Natural killer cell (primary cell): ENCODE results near the gene GALNT17. TPM values are rescaled to one million over a fixed set of nuclear protein-coding genes. Genes with fewer than 3 reads are reported as not detected.

Source experiments
- ATAC-seq, 3 donors: fragments of 150-1000 bp in 2 of 3; fragments of 200-7000 bp in 1 of 3; cut with Tn5 transposase; 1 replicate in 1 of 3; 2 replicates in 2 of 3; pipeline ENCODE4 v1.10.0; 2021; ENCODE audit warnings: mild to moderate bottlenecking in 2 of 3, moderate library complexity in 2 of 3
- DNase-seq, 2 donors: peaks; one replicate each; pipeline versions ENCODE4 v3.0.0 to v3.0.0-alpha.2; 2013 to 2021; ENCODE audit warnings: mixed read lengths in 1 of 2
- H3K27ac ChIP-seq: one replicate; pipeline ENCODE4 v1.5.1; 2013; ENCODE audit warnings: mild to moderate bottlenecking, low read length
- H3K27me3 ChIP-seq: one replicate; pipeline ENCODE4 v1.6.1; 2013; ENCODE audit warnings: low read length; ENCODE audit not compliant: control insufficient read depth, insufficient read depth
- H3K36me3 ChIP-seq: one replicate; pipeline ENCODE4 v1.6.1; 2013; ENCODE audit warnings: low read length; ENCODE audit not compliant: control insufficient read depth, insufficient read depth
- H3K4me1 ChIP-seq: one replicate; pipeline ENCODE4 v1.6.1; 2013; ENCODE audit warnings: low read length; ENCODE audit not compliant: control insufficient read depth, insufficient read depth
- H3K4me3 ChIP-seq: one replicate; pipeline ENCODE4 v1.5.1; 2013; ENCODE audit warnings: low read length
- H3K9me3 ChIP-seq: one replicate; pipeline ENCODE4 v1.6.1; 2013; ENCODE audit warnings: low read length; ENCODE audit not compliant: control insufficient read depth, insufficient read depth
- H3K27ac Mint-ChIP-seq, 2 donors: one replicate each; pipeline ENCODE4 v1.8.0; 2022; ENCODE audit warnings: mild to moderate bottlenecking in 2 of 2, mixed read lengths in 2 of 2, moderate library complexity in 1 of 2
- H3K27me3 Mint-ChIP-seq, 2 donors: one replicate each; pipeline ENCODE4 v1.8.0; 2022; ENCODE audit warnings: low read depth in 2 of 2, mixed read lengths in 2 of 2
- H3K36me3 Mint-ChIP-seq: one replicate; pipeline ENCODE4 v1.8.0; 2022; ENCODE audit warnings: mixed read lengths
- H3K4me1 Mint-ChIP-seq, 2 donors: one replicate each; pipeline ENCODE4 v1.8.0; 2022; ENCODE audit warnings: mixed read lengths in 2 of 2
- H3K4me3 Mint-ChIP-seq: one replicate; pipeline ENCODE4 v1.8.0; 2022; ENCODE audit warnings: mild to moderate bottlenecking, moderate library complexity, mixed read lengths
- H3K9me3 Mint-ChIP-seq, 2 donors: one replicate each; pipeline ENCODE4 v1.8.0; 2022; ENCODE audit warnings: mixed read lengths in 2 of 2
- CTCF ChIP-seq: fragments of 200-600 bp; IDR thresholded peaks from one replicate; pipeline ENCODE4 v1.8.0; 2022; ENCODE audit warnings: antibody characterized with exemption
- whole genome bisulfite sequencing: methylation state at CpG from one replicate; pipeline ENCODE4 v1.1.7; 2013; ENCODE audit warnings: missing lambda C conversion rate; ENCODE audit not compliant: insufficient coverage; 5-methylcytosine and 5-hydroxymethylcytosine counted together
- intact Hi-C: fragments of 100-400 bp; cut with micrococcal nuclease; formaldehyde crosslinking; loops from one replicate; pipeline ENCODE4 v1.14.2; 2022
- total RNA-seq, 4 donors: library from RNA; stranded (reverse); fragments of 120-200 nt in 1 of 4; gene quantifications; one replicate each; pipeline versions ENCODE4 v1.2.3 to v1.2.4, GENCODE V29; 2013 to 2022

Gene GALNT17
- total RNA-seq, 3 donors from 2014 or later (not counting 1 experiment from before 2014, with no cell fraction given) = not detected

- Histone ChIP-seq H3K36me3 (no peaks in the 10 kb centered on the region), H3K4me1 (no peaks in the 10 kb centered on the region), H3K4me3 (no peak overlapping the region), H3K27ac (no peak overlapping the region), H3K9me3 (no peaks in the 10 kb centered on the region), H3K27me3 (no peaks in the 10 kb centered on the region)
- H3K36me3 Mint-ChIP-seq = no peaks in the 10 kb centered on the region
- intact Hi-C loops = no loop called here
- ATAC-seq = no peak
- no peaks in the 10 kb centered on the region for H3K4me1 Mint-ChIP-seq
- WGBS = no CpG with 5 or more reads among the region's 1 CpG
- no peaks in the 10 kb centered on the region for H3K27me3 Mint-ChIP-seq
- no peak overlapping the region for H3K4me3 Mint-ChIP-seq
- DNase-seq = no peak
- H3K27ac Mint-ChIP-seq = no peak overlapping the region
- TF ChIP-seq CTCF = no peak
- peaks cover 0 to 3% of the 10 kb centered on the region in 2 donors for H3K9me3 Mint-ChIP-seq
Observed at GRCh38 chr7:71668572-71668971, 536.6 kb downstream of the GALNT17 start.

GRCh38 chr7:71679480-71679879 is 547.5 kb downstream of the GALNT17 start:
- intact Hi-C loops = no loop called here
- H3K9me3 ChIP-seq = peaks cover 3% of the 10 kb centered on the region
- Mint-ChIP-seq H3K36me3 (no peaks in the 10 kb centered on the region), H3K27ac (no peak overlapping the region), H3K4me3 (no peak overlapping the region), H3K9me3 (peaks cover 0 to 5% of the 10 kb centered on the region in 2 donors), H3K27me3 (no peaks in the 10 kb centered on the region), H3K4me1 (no peaks in the 10 kb centered on the region)
- DNase-seq (no peak), ATAC-seq (no peak)
- H3K4me3 ChIP-seq = no peak overlapping the region
- WGBS = 55% methylated on average over 8 of the region's 8 CpGs
- H3K27ac ChIP-seq = no peak overlapping the region
- no peaks in the 10 kb centered on the region for H3K27me3 ChIP-seq
- no peaks in the 10 kb centered on the region for H3K36me3 ChIP-seq
- H3K4me1 ChIP-seq = no peaks in the 10 kb centered on the region
- TF ChIP-seq CTCF = no peak

GRCh38 chr7:71682181-71682580 is 550.2 kb downstream of the GALNT17 start:
- DNase-seq (no peak), ATAC-seq (no peak)
- H3K4me3 ChIP-seq = no peak overlapping the region
- intact Hi-C loops = no loop called here
- peaks cover 0 to 6% of the 10 kb centered on the region in 2 donors for H3K9me3 Mint-ChIP-seq
- no peaks in the 10 kb centered on the region for H3K36me3 ChIP-seq
- H3K36me3 Mint-ChIP-seq = no peaks in the 10 kb centered on the region
- H3K27me3 Mint-ChIP-seq = no peaks in the 10 kb centered on the region
- H3K27ac ChIP-seq = no peak overlapping the region
- no peaks in the 10 kb centered on the region for H3K27me3 ChIP-seq
- 74% methylated on average over 5 of the region's 5 CpGs for WGBS
- no peak overlapping the region for H3K4me3 Mint-ChIP-seq
- no peaks in the 10 kb centered on the region for H3K9me3 ChIP-seq
- TF ChIP-seq CTCF = no peak
- no peaks in the 10 kb centered on the region for H3K4me1 Mint-ChIP-seq
- H3K27ac Mint-ChIP-seq = no peak overlapping the region
- no peaks in the 10 kb centered on the region for H3K4me1 ChIP-seq
